Activated CD8-positive, alpha-beta memory T cell treated with anti-CD3 and anti-CD28 coated beads for 48 hours (primary cell): ENCODE data around the gene OLIG2.

Experiments used
- DNase-seq, 3 experiments: peaks; one replicate each; pipeline ENCODE4 v3.0.0-alpha.2; 2020; ENCODE audit warnings: low read depth in 2 of 3, low spot score in 2 of 3

Gene OLIG2

DNA sequence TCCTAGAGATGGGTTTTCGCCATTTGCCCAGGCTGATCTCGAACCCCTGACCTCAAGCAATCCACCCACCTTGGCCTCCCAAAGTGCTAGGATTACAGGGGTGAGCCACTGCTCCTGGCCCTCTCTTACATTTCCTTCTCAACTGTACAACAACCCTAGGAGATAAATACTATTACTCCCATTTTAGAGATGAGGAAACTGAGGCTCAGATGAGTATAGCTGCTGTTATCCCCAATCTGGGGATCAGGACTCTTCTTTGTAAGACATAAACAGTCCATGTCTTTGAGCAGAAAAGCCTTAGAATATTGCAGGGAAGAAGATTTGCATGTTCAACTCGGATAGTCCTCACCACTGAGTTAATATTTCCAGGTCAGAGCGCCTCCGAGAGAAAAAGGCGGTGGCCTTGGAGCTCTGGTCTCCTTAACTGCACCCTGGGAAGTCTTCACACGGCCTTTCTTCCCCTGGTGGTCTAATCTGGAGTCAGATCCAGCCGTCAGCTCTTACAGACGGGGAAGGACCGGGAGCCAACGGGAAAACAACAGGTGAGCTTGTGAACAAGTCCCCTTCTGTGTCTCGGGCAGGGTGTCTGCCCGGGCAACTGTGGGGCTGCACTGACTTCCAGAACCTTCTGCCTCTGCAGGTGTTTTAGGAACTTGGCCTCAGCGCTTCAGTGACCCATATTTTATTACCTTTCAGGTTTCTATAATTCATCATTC, 38.3 kb downstream of the OLIG2 start:
- no peak for DNase-seq

GRCh38 chr21:33064623-33065390, 39.1 kb downstream of the OLIG2 start:
- no peak for DNase-seq

GRCh38 chr21:33067043-33067442, 41.3 kb downstream of the OLIG2 start:
- DNase-seq: no peak

DNA sequence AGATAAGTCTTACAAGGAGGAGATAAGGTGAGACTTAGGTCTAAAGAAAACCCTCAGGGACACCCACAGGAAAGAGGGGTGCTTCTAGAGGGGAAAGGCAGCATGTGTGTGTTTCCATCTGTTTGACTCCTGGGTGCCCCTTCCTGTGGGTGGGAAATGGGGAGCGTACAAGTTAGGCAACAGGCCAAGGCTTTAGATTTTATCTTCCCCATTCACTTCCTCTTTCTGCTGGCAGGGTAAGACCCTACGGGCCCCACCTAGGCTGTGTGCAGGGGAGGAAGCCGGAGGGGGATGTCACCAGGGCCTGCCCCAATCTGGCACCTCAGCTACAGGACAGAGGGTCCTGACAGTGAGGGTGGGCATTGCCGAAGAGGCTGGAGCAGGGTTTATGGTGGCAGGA, 41.7 kb downstream of the OLIG2 start:
- no peak for DNase-seq

DNA sequence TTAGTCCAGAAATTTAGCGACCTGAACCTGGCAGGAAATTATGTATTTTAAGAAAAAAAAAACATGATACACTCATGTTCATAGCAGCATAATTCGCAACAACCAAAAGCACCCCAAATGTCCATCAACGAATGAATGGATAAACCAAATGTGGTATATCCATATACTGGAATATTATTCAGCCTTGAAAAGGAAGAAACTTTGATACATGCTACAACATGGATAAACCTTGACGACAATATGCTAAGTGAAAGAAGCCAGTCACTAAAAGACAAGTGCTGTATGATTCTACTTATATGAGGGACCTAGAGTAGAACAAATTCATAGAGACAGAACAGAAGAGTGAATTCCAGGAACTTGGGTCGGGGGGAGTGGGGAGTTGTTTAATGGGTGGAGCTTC, 43.5 kb downstream of the OLIG2 start:
- no peak for DNase-seq

GRCh38 chr21:33069645-33069993, 43.9 kb downstream of the OLIG2 start:
- DNase-seq: no peak

DNA sequence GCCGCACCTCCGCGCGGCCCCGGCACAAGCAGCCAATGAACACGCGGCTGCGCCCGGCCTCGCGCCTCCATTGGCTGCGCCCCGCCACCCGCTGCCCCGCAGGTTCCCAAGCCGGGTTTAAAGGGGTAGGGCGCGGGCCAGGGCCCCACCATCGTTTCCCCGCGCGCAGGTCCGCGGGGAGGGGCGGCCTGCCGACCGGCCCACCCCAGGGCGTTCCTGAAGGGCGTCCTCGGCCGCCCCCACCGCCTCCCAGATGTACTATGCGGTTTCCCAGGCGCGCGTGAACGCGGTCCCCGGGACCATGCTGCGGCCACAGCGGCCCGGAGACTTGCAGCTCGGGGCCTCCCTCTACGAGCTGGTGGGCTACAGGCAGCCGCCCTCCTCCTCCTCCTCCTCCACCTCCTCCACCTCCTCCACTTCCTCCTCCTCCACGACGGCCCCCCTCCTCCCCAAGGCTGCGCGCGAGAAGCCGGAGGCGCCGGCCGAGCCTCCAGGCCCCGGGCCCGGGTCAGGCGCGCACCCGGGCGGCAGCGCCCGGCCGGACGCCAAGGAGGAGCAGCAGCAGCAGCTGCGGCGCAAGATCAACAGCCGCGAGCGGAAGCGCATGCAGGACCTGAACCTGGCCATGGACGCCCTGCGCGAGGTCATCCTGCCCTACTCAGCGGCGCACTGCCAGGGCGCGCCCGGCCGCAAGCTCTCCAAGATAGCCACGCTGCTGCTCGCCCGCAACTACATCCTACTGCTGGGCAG, 44.4 kb downstream of the OLIG2 start, which contains the start of gene OLIG1:
TSS of gene OLIG1 (plus strand) at position 148 of the 750 bp plus-strand sequence. CDS start at position 254, 106 bp downstream.
- DNase-seq: peak in 1 of 3 experiments; percentile 1

GRCh38 chr21:33070744-33070997, 44.9 kb downstream of the OLIG2 start:
- DNase-seq: no peak

- no peak for DNase-seq
Measured at GRCh38 chr21:33070998-33071769, 45.4 kb downstream of the OLIG2 start.

DNA sequence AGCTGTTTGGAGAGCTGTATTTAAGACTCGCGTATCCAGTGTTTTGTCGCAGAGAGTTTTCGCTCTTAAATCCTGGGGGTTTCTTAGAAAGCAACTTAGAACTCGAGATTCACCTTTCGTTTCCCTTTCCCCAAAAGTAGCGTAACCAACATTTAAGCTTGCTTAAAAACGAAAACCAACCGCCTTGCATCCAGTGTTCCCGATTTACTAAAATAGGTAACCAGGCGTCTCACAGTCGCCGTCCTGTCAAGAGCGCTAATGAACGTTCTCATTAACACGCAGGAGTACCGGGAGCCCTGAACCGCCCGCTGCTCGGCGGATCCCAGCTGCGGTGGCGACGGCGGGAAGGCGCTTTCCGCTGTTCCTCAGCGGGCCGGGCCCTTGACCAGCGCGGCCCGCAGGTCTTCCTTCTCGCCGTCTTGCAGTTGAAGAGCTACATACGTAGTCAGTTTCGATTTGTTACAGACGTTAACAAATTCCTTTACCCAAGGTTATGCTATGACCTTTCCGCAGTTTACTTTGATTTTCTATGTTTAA, 46.1 kb downstream of the OLIG2 start:
- no peak for DNase-seq

- DNase-seq: no peak
Measured at GRCh38 chr21:33073636-33074035, 47.9 kb downstream of the OLIG2 start.

DNA sequence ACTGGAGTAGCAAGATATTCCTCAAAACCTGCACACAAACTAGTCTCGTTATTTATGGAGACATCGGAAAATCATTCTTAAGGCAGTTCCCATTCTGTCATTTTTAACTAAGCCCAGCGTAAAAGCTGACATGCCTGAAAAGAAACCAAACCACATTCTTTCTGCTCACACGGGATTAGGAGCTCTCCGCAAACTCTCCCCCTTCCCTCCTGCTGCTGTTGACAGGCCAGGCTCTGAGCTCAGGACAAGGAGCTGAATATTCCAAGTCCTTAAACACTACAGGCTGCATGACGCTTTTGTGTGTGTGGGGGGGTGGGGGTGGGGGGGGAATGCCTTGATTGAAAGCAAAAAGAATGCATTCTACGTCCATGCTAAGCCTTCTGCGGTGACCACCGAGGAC, 49.4 kb downstream of the OLIG2 start:
- DNase-seq: no peak

GRCh38 chr21:33075596-33076195, 50.0 kb downstream of the OLIG2 start:
- no peak for DNase-seq

DNA sequence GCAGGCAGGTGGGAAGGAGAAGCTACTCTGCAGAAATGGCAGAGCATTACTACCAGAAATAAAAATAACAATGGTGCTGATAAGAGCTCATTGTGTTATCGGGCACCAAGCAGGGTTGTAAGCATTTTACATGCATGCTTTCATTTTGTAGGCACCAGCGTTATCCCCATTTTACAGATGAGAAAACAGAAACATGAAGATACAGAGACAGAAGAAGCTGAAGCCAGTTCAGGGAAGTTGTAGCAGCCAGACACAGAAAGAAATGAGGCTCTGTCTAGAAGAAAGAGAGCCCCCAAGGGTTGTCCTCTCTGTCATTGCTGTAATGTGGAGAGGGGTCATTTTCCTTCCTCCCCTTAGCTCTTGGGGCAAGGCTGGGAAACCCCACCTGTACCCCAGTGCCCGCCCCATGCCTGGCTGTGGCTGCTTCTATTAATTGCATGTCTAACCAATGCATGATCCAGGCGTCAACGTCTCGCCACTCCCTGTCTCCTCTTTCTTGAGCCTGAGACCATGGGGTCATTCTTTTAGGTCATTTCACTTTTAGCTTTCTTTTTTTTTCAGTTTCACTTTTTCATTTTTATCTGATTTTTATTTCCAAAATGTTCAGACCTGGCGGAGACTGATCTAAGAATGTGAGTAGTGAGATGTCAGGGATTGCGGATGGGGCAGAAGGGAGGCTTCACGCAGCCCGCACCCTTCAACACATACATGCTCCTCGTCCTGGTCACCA, 51.0 kb downstream of the OLIG2 start:
- DNase-seq: no peak
